ENCODE results near the gene RTBDN.

DNA sequence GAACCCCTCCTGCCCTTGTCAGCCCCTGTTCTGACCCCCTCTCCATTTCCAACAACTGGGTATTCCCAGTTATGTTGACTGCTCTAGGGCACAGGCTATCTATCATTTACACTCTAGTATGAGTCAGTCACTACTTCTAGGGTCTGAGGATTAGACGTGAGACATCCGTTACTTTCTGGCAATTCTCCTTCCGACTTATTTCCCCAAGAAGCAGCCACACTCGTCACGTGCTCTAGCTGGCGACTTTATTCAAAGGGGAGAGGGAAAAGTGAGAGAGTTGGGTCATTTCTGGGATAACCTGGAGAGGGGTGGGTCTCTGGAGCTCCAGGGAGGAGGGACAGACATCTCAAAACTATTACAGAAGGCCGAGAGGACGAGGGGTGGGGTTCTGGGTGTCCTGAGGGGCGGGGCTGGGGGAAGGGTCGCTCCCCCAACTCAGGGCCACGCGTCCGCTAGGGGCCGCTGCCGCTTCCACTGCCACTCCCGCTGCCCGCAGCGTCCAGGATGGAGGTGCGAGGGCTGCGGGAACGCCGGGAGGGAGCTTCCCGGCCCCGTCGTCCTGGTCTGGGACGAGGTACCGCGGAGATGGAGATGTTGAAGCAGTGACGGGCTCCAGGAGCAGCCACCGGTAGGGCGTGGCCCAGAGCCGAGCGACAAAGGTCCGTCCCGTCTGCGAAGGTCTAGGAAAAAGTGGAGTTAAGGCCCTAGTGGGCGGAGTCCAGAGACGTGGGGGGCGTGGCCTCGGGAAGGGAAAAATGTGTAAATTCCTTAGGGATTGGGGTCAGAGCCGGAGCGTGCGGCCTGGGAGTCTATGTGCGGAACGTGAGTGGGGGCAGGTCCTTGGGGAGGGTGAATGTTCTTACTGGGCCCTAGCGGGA lies 8.9 kb downstream of the RTBDN start:
- TF ChIP-seq CTCF (IDR thresholded peaks at IDR 0.05) (peak; percentile 86), ZFX (IDR thresholded peaks at IDR 0.05; ENCODE audit: borderline replicate concordance) (no peak)
